ENCODE results near the gene PLEKHA3.

The PLEKHA3 gene

DNA sequence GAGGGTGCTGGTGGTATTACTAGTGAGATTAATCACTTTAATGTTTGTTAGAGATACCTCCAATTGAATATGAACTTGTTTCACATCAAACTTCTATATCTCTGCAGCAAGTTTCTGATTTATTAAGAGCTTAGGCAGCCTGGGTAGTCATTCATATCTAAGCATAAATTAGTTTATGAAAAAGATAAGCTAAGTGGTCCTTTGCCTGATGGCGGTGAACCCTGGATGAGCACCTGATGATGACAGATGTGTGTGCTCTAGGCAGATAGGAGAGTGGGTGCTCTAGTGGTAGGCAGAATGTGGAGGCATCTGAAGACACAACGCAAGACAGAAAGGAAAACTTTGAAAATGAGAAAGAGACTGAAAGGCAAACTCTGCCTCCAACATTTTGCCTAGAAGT lies 6.9 kb upstream of the PLEKHA3 start:
- in situ Hi-C loops (cut with MboI; ENCODE audit: low pct_unique_long_range_greater_than_20kb, low sequenced_read_pairs, unreplicated experiment), result no loop called here
- no peak for DNase-seq (ENCODE audit: low spot score)
- TF ChIP-seq, protein P1, sequence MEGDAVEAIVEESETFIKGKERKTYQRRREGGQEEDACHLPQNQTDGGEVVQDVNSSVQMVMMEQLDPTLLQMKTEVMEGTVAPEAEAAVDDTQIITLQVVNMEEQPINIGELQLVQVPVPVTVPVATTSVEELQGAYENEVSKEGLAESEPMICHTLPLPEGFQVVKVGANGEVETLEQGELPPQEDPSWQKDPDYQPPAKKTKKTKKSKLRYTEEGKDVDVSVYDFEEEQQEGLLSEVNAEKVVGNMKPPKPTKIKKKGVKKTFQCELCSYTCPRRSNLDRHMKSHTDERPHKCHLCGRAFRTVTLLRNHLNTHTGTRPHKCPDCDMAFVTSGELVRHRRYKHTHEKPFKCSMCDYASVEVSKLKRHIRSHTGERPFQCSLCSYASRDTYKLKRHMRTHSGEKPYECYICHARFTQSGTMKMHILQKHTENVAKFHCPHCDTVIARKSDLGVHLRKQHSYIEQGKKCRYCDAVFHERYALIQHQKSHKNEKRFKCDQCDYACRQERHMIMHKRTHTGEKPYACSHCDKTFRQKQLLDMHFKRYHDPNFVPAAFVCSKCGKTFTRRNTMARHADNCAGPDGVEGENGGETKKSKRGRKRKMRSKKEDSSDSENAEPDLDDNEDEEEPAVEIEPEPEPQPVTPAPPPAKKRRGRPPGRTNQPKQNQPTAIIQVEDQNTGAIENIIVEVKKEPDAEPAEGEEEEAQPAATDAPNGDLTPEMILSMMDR (IDR thresholded peaks at IDR 0.05; ENCODE audit: extremely low read depth, insufficient read depth, missing control alignments), result no peak

DNA sequence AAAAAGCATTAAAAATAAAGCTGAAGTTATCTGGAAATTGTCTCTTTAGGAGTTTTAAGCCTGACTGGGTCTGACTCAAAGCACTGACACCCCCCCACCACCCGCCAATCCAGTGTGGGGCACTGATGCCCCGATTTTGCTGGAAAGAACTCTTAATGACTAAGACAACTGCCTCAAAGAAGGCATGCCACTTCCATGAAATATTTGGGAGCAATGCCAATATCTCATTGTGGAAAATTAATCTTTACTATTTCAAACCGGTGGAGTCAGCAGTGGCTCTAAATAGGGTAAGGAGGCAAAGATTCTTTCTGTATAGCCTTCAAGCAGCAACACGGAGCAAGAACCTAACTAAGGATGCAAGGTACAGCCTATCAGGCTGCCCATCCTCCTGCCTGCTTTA lies 6.3 kb upstream of the PLEKHA3 start:
- TF ChIP-seq, protein P1 (IDR thresholded peaks at IDR 0.05; ENCODE audit: extremely low read depth, insufficient read depth, missing control alignments), result no peak
- in situ Hi-C loops (cut with MboI; ENCODE audit: low pct_unique_long_range_greater_than_20kb, low sequenced_read_pairs, unreplicated experiment), result no loop called here
- no peak for DNase-seq (ENCODE audit: low spot score)

DNA sequence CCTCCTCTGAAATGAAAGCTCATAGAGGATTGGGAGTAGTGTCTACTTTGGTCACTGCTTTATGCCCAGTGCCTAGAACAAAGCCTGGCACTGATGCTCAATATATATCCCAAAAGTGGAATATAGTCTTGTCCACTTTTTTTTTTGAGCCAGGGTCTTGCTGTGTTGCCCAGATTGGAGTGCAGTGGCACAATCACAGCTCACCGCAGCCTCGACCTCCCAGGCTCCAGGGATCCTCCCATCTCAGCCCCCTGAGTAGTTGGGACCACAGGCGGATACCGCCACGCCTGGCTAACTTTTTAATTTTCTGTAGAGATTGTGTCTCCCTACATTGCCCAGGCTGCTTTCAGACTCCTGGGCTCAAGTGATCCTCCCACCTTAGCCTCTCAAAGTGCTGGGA lies 5.7 kb upstream of the PLEKHA3 start:
- DNase-seq (ENCODE audit: low spot score), result no peak
- in situ Hi-C loops (cut with MboI; ENCODE audit: low pct_unique_long_range_greater_than_20kb, low sequenced_read_pairs, unreplicated experiment), result no loop called here
- TF ChIP-seq, protein P1 (IDR thresholded peaks at IDR 0.05; ENCODE audit: extremely low read depth, insufficient read depth, missing control alignments), result no peak

DNA sequence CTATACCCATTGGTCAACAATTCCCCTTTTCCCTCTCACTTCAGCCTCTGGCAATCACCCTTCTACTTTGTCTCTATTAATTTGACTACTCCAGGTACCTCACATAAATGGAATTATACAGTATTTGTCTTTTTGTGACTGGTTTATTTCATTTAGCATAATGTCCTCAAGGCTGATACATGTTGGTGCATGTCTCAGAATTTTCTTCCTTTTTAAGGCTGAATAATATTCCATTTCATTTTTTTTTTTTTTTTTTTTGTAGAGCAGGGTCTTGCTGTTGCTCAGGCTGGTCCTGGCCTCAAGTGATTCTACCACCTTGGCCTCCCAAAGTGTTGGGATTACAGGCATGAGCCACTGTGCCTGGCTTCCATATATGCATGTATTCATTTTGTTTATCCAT lies 3.8 kb upstream of the PLEKHA3 start:
- in situ Hi-C loops (cut with MboI; ENCODE audit: low pct_unique_long_range_greater_than_20kb, low sequenced_read_pairs, unreplicated experiment), result no loop called here
- no peak for DNase-seq (ENCODE audit: low spot score)
- TF ChIP-seq, protein P1 (IDR thresholded peaks at IDR 0.05; ENCODE audit: extremely low read depth, insufficient read depth, missing control alignments), result no peak

DNA sequence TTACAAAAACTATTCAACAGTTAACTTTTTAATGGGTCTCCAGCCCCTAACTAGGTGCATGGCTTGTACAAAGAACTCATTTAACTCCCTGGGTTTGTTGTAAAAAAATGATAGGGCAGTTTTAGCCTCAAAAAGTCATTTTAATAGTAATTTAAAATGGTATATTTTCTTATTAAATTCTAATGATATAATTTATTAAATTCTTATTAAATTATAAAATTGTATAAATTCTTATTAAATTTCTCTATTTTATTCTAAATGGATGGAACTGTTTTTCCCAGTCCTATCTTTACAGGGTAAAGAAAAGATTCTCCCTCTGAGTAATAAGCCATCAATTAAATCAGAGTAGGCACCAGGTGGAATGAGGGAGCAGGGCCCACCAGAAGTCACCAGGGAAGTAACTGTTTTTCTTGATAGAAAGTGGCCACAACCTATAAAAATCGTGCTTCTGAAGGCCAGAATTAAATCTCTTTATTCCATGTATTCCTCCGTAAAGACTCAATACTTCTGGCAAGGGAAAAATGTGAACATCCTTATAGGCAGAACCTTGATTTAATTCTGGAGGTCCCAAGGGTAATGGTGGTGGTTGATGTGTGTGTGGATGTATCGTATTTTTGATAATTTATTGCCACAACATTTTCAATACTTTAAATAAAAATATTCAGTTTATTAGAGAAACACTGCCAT lies 2.7 kb upstream of the PLEKHA3 start:
- in situ Hi-C loops (cut with MboI; ENCODE audit: low pct_unique_long_range_greater_than_20kb, low sequenced_read_pairs, unreplicated experiment), result no loop called here
- DNase-seq (ENCODE audit: low spot score), result peak; percentile 19
- TF ChIP-seq, protein P1 (IDR thresholded peaks at IDR 0.05; ENCODE audit: extremely low read depth, insufficient read depth, missing control alignments), result no peak

DNA sequence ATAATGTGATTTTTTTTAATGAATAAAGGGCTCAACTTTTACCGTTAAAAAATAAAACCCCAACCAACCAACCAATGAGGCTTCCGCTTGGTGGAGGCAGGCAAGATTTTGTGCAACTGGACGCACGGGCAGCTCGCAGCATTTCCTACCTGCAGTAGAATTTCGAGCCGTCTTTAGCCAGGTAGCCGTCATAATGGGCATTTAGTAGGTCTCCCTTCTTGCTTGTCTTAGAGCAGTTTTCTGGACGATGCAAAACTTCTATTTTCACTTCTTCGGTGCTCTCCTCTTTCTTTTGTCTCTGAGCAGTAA lies 2.2 kb upstream of the PLEKHA3 start:
- in situ Hi-C loops (cut with MboI; ENCODE audit: low pct_unique_long_range_greater_than_20kb, low sequenced_read_pairs, unreplicated experiment), result no loop called here
- TF ChIP-seq, protein P1 (IDR thresholded peaks at IDR 0.05; ENCODE audit: extremely low read depth, insufficient read depth, missing control alignments), result no peak
- peak; percentile 42 for DNase-seq (ENCODE audit: low spot score)
